GM21515 (cell line): ENCODE measurements around the gene MYH3.

Source experiments
- ATAC-seq: cut with Tn5 transposase; IDR thresholded peaks from one replicate; pipeline ENCODE4 v1.9.1; 2021; ENCODE audit not compliant: unreplicated experiment

MYH3 gene

DNA sequence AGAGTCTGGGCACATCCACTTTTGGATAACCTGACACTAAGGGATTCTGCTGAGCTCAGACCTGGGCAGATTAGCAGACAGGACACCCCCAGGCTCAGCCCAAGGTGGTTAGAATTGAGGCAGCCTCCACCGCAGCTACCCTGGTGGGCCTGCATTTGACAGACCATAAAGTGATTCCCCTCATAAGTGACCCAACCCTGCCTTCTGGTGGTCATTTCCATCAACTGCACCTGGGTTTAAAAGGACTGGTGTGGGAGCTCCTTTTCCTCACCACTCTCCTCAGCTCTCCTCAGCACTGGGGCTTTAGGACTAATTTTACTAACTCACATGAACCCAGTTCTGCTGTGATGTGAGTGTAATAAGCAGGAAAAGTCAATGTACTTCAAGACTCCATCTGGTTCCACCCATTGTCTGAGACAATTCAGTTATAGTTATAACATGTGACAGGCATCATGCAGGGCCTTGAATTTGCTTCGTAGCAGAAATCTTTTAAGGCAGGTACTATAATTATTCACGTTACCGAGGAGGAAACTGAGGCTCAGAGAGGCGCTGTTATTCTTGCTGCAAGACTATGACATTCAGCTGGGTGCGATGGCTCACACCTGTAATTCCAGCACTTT lies 42.5 kb downstream of the MYH3 start:
- no peak for ATAC-seq

DNA sequence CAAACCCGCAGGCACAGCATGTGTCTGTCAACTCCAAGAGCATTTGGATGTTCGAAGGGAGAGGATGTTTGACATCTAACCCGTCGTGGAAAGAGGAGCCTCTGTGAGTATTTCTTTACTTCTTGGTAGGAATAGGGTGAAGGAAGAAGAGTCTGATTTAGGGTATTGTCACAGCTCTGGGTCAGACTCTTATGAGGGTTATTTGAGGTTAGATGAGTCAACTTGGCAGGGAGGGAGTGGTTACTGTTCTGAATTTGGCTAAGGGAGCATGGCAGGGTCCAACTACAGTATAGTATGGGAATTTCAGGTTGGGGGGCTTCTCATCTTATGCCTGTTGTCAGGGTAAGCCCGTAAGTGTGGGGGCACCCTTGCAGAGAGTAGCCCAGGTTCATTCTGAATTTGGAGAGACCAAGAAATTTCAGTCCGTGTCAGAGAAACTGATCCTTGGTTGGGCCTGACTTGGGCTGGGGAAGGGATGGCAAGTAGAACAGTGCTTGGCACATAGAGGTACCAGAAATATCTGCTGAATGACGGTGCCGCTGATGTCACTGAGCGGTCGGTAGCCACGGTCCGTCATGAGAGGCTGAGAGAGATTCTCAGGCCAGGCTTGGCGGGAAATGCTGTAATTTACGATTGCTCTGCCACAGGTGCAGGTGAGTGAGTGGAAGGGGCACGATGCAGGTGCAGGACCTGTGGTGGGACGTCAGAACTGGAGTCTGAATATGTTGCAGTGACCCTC lies 43.2 kb downstream of the MYH3 start:
- ATAC-seq = no peak

DNA sequence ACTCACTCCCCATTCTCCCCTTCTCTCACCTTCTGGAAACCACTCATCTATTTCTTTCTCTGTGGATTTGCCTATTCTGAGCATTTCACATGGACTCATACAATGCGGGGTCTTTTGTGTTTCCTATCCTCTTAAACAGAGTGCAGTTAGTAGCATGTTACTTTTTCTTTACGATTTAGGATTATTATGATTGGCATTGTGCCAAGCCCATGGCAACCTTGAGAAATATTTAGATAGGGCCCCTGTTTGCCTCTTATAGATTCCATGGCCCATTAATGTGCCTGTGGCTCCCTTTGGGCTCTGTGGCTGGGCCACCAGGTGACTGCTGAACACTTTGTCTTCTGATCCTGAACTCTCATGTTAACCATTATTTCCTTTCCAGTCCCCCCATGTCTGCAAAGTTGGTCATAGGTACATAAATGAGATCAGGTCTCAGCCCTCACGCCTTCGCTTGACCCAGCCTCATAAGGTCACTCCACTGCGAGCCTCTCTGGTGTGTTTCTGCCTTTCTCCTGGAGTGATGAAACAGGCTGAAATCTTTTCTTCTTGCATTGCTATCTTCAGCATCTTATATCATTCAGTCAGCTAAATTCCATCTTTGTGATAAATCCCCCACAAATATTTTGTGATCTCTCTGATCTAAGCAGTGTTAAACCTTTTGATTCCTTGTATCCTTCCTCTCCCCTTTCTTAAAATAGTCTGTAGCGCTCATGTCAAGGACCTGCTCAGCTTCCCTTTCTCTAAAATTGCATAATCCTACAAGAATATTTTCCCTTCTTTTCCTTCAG lies 44.0 kb downstream of the MYH3 start:
- no peak for ATAC-seq

DNA sequence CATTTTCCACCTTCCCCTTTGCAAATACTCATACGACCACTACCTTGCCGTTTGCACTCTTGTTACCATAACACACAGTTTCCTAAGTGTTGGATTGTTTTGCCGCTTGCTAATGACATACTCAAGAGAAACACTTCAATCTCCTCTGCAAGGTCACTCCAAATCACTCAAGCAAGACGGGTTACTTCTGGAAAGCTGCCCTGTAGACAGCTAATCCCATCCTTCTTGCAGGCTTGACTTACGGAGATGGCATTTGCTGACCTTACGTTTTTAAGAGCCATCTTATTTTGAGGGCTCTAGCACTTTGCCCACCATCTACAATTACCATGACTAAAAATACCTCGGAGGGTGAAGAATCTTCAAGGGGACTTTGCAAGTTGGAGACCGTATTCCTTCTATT lies 46.2 kb downstream of the MYH3 start:
- no peak for ATAC-seq

DNA sequence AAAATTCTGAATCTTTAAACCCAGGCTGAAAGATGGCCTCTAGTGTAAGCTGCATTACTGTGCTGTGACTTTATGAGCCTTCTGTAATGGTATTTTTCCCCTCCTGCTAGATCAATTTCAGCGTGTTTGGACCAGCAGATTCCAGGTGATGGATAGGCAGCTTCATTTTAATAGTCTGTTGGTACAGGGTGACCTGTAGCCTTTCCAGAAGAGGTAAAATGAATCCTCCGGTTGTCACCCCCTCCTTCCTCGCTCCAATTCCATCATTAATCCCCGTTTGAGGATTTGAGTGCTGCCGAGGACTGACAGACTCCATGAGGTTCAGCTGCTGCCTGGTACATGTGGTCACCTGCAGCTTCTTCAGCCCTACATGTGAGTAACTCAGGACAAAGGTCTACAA lies 48.9 kb downstream of the MYH3 start:
- no peak for ATAC-seq

DNA sequence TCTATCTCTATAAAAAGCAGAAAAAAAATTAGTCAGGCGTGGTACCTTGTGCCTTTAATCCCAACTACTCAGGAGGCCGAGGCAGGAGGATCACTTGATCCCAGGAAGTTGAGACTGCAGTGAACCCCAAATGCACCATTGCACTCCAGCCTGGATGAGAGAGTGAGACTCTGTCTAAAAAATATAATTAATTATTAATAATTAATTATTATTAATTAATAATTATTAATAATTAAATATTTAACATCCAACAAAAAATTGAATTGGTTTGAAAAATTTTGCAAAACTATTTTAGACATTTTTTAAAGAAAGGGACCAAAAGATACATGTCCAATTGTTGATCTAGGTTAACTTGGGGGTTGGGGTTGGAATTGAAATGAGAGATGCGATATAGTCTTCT lies 51.0 kb downstream of the MYH3 start:
- no peak for ATAC-seq

DNA sequence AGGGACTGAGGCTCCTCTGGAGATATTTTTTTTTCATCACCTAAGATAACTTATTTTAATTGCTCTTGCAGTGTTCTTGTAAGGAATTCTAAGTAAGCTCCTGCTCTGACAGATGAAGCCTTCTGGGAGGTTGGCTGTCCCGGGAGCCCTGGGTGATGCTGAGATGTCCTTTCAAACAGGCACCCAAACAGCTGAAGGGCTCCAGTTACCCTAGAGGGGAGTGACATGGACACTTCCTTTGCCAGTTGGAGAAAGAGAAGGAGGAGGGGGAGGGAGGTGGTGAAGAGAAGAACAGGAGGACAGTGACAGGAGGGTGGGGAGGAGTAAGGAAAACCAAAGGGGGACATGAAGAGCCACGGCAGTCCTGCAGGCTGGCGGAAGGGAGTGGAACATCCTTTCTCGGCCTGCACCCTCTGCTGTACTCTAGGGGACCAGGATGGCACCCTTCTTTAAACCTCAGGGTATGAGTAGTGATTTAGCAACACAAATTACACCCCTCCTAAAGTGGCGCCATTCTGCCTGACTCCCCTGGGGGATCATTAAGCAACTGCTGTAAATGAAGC lies 51.8 kb downstream of the MYH3 start:
- no peak for ATAC-seq

DNA sequence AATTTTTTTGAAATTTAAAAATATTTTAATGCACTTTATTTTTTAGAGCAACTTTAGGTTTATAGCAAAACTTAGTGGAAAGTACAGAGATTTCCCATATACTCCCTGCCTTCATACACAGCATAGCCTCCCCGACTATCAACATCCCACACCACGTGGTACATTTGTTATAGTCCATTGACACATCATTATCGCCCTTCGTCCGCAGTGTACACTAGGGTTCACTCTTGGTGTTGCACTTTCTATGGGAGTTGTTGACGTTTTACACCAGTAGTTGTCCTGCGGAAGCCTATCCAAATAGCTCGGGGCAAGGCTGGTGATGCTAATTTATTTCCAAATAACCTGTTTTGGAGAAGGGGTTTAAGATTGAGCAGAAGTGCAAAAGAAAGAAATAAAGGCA lies 52.6 kb downstream of the MYH3 start:
- no peak for ATAC-seq

DNA sequence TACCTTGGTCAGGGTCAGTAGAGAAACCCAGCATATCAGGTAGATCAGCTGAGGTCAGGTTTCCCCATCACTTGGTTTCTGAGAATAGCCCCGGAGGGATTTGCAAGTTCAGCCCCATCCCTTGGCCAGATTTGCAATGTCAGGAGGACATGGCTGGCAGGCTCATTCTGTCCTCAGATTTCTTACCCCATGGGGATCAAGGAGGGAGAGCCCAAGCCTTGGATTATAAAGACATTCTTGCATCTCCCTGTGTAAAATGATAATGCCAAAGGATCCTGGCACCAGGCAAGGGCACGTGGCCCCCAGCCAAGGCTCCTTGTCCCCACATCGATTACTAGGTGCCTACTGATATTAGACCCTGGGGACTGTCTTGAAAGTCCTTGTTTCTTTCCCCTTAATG lies 53.2 kb downstream of the MYH3 start:
- ATAC-seq = no peak

DNA sequence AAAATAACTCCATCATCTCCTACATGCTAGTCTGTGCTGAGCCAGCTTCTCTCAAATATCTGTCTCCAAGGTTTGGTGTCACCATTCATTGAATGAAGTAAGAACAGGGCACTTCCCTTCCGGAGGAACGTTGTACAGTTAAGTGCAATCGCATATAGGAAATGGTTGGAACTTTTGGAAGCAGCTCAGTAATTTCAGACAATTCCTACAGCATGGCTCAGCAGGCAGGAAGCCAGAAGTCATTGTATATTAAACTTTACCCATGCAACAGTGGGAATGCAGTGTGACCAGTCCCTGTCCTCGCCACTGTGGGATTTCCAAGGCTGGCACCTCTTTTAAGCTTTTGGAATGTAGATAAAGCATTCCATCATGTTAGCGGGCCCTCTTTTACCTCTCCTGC lies 56.5 kb downstream of the MYH3 start:
- no peak for ATAC-seq

DNA sequence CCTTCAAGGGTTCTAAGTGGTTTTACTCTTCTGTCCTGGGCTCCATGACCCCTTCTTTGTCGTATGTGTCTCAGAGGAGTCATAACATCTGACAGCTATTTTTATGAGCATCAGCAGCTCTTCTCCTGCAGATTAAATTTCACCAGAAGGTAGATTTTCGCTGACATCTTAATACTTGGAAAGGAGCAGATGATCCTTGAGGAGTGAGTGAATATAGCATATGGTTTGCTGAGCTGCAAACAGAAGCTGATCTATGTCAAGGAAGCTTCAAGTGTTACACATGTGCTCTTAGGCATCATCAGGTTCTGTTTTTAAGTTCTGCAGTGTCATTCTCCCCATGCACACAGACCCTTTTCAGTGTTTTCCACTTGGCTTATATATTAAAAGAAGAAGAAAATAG lies 58.5 kb downstream of the MYH3 start:
- ATAC-seq = no peak

DNA sequence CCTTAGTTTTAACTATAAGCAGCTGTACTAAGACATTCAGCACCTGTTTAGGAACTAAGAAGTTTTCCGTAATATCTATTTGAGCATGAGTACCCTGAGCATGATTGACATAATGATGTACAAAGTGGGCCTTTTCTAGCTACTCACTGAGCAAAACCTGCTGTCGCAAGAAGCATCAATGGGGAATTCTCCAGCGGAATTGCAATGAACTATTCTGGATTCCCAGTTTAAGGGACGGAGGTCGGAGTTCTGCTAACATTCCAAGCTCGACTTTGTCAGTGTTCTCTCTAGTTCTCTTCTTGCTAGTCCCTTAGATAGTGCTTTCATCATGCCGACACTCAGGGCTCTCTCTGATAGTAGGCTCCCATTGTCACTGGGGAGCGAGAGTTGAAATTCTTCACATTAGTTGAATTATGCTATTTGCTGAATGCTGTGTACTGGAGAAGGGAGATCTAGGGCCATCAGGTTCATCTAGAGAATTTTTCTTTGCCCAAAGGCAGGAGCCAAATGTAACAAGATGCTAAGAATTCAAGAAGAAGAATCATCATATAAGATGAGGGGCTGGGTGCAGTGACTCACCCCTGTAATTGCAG lies 67.5 kb downstream of the MYH3 start:
- ATAC-seq = no peak

DNA sequence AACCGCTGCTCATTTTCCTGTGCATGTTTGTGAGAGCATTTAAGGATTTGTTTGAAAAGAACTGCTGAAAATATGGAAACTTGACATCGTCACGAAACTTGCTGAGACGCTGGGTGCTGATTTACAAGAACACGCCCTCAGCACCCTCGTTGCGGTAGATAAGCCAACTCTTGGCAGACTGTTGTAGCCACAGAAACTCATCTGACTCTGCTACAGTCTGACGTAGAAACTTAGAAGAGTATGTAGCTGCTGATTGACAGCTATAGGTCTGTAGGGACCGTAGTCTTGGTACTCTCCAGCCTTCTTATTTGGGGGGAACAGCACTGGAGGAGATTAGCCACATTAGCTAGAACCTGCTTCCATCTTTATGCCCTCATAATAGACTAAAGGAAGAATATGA lies 71.6 kb downstream of the MYH3 start:
- no peak for ATAC-seq

DNA sequence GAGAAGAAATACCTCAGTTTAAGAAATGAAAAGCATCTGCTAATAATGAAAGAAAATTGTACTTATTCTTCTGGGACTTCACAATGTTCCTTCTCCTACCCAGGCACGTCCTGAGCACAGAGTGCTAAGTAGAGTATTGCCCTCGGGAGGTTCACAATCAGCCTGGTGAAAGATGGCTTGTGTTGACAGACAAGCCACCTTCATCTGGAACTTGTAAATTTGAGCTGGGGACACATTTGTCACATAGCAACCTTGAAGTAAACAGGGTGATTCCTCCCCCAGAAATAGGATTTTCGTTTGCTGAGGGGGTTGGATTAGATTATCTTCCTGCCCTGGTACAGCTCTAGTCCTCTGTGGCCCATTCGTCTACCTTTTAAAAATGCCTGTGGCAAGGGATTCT lies 73.3 kb downstream of the MYH3 start:
- ATAC-seq = no peak

DNA sequence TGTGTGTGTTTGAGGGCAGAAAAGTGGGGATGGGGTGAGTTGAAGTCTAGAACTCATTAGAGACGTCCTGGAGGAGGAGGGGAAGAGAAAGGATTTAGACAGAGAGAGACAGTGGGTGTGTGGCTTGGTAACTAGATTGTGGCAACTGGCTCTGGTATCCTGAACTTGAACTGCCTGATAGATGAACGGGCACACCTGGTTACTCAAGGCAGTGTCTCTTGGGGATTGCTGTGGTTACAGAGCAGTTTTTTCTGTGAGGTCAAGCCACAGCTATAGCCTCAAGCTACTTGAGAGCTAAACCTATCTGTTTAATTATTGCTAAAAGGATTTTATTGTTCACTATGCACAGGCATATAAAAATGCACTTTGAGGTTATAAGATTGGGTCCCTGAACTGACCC lies 77.8 kb downstream of the MYH3 start:
- ATAC-seq = no peak
